GOT3 (cell line): Measurements from ENCODE around the gene PCDHGB3.
A peak's percentile ranks its signal among the peaks of the same experiment; 100 is the strongest.
"Not testable (repeated sequence)": the region's sequence is repeated elsewhere in the genome, so short reads cannot be mapped to it uniquely, and the experiment has no call there.

Experiments used
- DNase-seq: peaks from one replicate; lab custom pipeline; 2025; ENCODE audit warnings: mixed read lengths; lab: John Stamatoyannopoulos, UW

The PCDHGB3 gene

DNA sequence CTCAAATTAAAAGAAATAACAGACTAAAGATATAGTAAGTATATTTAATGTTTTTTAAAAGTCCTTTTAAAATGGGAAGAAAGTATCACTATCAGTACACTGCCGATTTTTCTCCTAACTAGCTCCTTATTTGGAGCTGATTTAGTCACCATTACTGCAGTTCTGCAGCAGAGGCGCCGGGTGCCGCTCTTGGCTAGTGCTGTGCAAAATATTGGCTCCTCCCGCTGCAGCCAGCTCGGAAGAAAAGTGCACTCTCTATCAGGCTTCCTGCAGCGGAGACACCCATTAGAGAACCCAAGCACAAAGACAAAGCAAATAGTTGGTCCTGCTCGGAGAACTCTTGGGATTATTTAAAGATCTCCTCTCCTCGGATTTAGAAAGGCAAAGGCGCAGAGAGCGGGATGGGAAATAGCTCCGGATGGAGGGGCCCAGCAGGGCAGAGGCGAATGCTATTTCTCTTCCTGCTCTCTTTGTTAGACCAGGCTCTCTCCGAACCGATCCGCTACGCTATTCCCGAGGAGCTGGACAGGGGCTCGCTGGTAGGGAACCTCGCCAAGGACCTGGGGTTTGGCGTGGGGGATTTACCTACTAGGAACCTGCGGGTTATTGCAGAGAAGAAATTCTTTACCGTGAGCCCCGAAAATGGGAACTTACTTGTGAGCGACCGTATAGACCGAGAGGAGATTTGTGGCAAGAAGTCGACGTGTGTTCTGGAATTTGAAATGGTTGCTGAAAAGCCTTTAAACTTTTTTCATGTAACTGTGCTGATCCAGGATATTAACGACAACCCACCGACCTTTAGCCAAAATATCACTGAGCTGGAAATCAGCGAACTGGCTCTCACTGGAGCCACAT is at the start of gene PCDHGB3:
Gene PCDHGB3 (plus strand): TSS at position 249 of the 855 bp plus-strand sequence. CDS start 153 bp downstream, at position 402.
- no peak for DNase-seq

DNA sequence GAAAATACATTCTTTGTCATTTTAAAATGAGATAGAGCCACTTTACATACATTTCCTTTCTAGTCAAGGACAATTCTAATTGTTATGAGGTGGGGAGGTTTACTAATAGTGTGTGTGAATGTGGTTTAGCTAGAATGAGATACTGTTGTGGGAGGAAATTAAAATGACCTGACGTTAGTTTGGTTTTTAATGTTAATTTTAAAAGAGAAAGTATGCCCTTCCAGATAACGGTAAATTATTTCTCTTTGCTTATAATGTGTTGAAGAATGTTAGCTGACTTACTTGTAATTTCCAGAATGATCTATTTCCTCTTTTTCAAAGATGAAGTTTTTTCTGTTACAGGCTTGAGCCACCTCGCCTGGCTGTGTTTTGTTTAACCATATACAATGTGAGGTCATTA is 47.8 kb upstream of the PCDHGB3 start:
- DNase-seq, result no peak

DNA sequence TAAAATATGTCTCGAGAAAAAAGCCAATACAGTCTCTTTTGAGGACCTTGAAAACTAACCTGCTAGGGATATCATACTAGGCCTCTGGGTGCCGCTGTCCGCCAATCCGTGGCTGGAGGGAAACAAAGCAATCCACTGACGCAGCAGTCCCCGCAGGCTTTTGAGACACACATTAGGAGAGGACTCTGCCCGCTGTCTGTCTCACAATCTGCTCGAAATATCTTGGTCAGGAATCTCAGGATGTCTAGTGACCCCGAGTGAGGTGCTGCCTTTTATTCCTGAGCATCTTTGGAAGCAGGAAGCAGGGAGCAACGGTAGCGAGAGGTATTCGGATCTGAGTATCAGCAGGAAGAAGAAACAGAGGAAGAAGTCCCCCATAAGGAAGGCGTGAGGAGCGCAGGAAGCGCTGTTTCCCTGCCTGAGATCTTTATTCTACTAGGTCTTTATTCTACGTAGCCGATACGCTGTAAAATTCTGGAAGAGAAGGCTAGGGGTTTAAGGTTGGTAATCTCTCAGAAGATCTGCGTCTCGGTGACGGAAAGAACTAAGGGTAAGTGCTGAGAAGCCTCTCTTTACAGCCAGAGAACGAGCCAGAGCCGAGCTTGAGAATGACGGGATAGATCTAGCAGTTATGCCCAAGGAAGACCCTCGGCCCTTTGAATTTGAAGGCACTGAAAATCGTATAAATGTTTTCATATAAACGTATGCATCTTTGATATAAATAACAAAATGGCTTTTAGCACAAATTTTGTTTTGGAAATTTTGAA is 43.8 kb upstream of the PCDHGB3 start:
- DNase-seq, result peak; percentile 53

DNA sequence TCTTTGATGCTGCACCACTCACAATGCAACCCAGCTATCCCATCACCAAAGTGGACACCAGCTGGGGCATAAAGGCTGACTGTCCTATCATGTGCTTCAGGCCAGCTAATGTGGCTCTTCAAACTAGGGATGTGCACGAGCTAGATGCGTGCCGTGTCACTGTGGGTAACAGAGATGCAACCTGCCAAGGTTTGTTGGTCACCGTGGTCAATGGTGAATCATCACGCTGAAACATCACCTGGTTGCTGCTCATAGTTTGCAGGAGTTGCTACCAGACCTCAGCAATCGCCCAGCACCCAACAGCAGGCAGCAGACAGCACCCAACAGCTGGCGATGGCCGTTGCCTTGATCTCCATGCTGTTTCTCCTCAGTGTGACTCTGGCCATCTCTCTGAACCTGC is 41.8 kb upstream of the PCDHGB3 start:
- no peak for DNase-seq

DNA sequence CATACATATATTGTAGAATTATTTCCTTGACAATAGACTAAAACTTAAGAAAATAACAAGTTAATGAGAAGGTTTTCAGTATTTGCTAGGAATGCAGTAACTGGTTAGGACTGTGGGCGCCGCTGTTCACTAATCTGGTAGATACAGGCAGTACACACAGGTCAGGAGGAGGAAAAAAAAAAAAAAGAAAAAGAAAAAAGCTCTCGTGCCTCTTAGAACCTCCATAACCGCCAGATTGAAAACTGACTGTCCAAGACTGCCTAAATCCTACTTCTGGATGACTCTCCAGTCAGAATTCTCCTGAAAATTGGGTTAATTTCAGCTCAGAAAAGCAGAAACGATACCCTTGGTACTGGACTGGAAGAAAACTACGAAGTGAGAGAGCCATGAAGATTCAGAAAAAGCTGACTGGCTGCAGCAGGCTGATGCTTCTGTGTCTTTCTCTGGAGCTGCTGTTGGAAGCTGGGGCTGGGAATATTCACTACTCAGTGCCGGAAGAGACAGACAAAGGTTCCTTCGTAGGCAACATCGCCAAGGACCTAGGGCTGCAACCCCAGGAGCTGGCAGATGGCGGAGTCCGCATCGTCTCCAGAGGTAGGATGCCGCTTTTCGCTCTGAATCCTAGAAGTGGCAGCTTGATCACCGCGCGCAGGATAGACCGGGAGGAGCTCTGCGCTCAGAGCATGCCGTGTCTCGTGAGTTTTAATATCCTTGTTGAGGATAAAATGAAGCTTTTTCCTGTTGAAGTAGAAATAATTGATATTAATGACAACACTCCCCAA is 39.6 kb upstream of the PCDHGB3 start, which contains the start of gene PCDHGA1:
Gene PCDHGA1 (plus strand): TSS at position 216 of the 782 bp plus-strand sequence.
- no peak for DNase-seq

DNA sequence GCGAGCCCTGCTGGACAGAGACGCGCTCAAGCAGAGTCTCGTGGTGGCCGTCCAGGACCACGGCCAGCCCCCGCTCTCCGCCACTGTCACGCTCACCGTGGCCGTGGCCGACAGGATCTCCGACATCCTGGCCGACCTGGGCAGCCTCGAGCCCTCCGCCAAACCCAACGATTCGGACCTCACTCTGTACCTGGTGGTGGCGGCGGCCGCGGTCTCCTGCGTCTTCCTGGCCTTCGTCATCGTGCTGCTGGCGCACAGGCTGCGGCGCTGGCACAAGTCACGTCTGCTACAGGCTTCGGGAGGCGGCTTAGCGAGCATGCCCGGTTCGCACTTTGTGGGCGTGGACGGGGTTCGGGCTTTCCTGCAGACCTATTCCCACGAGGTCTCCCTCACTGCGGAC is 37.5 kb upstream of the PCDHGB3 start:
- not testable (repeated sequence) for DNase-seq

DNA sequence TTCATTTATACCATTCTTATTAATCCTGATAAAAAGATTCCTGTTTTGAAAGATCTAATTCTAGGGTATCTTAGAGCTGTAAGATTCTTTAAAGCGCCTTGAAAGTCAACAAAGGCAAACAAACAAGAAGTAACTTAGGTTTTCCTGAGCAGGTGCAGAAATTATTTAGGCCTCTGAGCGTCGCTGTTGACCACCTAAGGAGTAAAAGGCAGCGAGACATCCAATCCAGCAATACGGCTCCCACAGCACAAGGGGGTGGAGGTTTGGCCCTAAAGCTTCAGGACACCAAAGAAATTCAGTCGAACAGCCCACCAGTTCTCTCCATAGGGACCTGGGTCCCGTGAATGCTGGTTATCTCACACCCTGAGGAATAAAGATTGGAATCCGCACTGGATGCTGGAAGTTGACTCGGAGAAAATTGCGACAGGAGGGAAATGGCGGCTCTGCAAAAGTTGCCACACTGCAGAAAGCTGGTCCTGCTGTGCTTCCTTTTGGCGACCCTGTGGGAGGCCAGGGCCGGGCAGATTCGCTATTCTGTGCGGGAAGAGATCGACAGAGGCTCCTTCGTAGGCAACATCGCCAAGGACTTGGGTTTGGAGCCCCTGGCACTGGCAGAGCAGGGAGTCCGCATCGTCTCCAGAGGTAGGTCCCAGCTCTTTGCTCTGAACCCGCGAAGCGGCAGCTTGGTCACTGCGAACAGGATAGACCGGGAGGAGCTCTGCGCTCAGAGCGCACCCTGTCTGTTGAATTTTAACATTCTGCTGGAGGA is 31.3 kb upstream of the PCDHGB3 start, which contains the start of gene PCDHGA2:
Gene PCDHGA2 (plus strand): TSS at position 223 of the 769 bp plus-strand sequence.
- no peak for DNase-seq

DNA sequence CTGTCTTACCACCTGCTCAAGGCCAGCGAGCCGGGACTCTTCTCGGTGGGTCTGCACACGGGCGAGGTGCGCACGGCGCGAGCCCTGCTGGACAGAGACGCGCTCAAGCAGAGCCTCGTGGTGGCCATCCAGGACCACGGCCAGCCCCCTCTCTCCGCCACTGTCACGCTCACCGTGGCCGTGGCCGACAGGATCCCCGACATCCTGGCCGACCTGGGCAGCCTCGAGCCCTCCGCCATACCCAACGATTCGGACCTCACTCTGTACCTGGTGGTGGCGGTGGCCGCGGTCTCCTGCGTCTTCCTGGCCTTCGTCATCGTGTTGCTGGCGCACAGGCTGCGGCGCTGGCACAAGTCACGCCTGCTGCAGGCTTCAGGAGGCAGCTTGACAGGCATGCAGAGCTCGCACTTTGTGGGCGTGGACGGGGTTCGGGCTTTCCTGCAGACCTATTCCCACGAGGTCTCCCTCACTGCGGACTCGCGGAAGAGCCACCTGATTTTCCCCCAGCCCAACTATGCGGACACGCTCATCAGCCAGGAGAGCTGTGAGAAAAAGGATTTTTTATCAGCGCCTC is 29.2 kb upstream of the PCDHGB3 start:
- not testable (repeated sequence) for DNase-seq

DNA sequence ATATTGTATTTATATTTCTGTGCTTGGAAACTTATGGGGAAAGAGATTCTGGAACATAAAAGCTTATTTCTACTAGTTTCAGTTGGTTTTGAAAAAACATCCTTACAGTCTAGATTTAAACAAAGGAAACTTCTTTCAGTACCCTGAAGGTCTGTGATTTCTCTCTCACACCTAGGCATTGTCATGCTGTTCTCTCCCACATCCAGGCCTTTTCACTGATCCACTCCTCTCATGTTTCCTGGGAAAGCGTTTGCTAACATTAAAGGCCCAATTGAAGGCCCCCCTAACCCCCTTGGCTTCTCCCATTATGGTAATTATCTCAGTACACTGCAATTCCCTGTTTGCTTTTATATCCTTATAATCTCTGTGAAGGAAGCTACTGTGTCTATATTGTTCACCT is 27.3 kb upstream of the PCDHGB3 start:
- DNase-seq, result no peak

DNA sequence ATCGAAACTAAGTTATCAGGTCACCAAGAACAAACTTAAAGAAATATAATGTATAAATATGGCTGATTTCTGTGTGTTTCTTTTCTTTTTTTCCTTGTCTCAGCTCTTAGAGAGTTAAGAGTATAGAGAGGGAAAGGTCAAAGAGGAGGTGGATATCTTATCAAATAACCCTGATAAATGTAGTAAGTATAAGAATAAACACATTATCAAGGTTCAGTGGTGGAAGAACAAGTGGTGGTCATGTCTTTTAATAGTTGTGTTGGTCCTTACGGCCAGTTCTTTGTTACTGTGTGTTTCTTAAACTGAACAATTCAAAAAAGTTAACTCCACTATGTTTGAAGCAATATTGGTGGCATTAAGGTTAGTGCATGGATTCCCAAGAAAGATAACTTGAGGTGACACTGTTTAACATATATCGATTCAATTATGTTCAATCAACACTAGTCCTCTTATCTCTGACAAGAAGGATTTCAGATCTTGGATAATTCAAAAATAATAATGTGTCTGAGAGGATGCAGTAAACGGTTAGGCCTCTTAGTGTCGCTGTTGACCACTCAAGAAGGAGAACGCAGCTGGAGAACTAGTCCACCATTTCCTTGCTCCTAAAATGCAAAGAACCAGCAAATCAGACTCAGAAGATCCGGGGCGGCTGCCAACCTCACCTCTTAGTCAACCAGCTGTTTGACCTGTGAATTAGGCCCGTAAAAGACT is 26.6 kb upstream of the PCDHGB3 start, which contains the start of gene PCDHGA3:
Gene PCDHGA3 (plus strand): TSS at position 588 of the 711 bp plus-strand sequence. CDS start 205 bp downstream, outside the sequence.
- DNase-seq, result no peak

DNA sequence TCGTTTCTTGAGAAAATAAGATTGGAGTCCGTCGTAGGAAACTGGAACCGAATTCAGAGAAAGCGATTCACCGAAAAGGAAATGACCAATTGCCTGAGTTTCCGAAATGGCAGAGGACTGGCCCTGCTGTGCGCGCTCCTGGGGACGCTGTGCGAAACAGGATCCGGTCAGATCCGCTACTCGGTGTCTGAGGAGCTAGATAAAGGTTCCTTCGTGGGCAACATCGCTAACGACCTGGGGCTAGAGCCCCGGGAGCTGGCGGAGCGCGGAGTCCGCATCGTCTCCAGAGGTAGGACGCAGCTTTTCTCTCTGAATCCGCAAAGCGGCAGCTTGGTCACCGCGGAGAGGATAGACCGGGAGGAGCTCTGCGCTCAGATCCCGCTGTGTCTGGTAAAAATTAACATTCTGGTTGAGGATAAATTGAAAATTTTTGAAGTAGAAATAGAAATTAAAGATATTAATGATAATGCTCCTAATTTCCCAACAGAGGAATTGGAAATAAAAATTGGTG is 26.0 kb upstream of the PCDHGB3 start:
- no peak for DNase-seq

DNA sequence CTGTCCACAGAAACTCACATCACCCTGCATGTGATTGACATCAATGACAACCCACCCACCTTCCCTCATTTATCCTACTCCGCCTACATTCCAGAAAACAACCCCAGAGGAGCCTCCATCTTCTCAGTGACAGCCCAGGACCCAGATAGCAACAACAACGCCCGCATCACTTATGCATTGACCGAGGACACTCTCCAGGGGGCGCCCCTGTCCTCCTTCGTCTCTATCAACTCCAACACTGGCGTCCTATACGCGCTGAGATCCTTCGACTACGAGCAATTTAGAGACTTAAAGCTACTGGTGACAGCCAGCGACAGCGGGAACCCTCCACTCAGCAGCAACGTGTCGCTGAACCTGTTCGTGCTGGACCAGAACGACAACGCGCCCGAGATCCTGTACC is 24.7 kb upstream of the PCDHGB3 start:
- no peak for DNase-seq

DNA sequence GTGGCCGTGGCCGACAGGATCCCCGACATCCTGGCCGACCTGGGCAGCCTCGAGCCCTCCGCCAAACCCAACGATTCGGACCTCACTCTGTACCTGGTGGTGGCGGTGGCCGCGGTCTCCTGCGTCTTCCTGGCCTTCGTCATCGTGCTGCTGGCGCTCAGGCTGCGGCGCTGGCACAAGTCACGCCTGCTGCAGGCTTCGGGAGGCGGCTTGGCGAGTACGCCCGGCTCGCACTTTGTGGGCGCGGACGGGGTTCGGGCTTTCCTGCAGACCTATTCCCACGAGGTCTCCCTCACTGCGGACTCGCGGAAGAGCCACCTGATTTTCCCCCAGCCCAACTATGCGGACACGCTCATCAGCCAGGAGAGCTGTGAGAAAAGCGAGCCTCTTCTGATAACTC is 24.0 kb upstream of the PCDHGB3 start:
- DNase-seq, result not testable (repeated sequence)

DNA sequence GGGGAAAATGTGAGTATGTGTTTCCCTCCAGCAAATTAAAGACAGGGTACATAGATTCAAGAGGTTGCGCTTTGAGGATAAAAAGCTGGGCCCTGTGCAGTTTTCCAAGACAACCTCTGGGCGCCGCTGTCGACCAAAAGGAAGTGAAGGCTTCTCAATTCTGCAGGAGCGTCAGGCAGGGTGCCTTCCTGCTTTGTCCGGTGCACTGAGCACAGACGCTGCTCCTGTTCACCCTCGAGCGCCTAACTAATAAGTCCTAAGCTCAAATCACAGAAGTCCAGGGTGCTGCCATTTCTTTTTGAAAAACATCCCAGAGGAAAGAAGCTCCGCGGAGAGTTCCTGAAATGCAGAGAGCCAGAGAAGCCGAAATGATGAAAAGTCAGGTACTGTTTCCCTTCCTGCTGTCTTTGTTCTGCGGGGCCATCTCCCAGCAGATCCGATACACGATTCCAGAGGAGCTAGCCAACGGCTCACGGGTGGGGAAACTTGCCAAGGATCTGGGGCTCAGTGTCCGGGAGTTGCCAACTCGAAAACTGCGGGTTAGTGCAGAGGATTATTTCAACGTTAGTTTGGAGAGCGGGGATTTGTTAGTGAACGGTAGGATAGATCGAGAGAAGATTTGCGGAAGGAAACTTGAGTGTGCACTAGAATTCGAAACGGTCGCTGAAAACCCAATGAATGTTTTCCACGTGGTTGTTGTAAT is 20.0 kb upstream of the PCDHGB3 start, which contains the start of gene PCDHGB1:
Gene PCDHGB1 (plus strand): TSS at position 183 of the 703 bp plus-strand sequence. CDS start 162 bp downstream, at position 345.
- DNase-seq, result no peak

DNA sequence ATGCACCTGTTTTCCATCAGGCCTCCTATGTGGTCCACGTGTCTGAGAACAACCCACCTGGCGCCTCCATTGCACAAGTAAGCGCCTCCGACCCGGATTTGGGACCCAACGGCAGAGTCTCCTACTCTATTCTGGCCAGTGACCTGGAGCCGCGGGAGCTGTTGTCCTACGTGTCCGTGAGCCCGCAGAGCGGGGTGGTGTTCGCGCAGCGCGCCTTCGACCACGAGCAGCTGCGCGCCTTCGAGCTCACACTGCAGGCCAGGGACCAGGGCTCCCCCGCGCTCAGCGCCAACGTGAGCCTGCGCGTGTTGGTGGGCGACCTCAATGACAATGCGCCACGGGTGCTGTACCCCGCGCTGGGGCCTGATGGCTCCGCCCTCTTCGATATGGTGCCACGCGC is 18.5 kb upstream of the PCDHGB3 start:
- DNase-seq, result no peak

DNA sequence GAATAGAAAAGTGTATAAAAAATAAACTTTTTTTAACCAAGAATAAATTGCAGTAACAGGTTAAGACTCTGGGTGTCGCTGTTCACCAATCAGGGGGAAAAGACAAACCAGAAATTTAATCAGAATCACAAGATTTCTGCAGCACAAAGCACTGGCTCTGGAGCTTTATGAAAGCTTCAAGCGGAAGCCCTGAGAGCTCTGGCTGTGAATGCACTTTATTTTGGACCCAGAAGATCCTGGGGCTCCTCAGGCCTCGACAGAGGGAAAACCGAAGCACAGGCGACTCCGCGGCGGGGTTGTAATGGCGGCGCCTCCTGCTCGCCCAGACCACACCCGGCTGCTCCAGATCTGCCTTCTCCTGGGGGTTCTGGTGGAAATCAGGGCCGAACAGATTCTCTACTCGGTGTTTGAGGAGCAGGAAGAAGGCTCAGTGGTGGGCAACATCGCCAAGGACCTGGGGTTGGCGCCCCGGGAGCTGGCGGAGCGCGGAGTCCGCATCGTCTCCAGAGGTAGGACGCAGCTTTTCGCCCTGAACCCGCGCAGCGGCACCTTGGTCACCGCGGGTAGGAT is 15.1 kb upstream of the PCDHGB3 start, which contains the start of gene PCDHGA4:
Gene PCDHGA4 (plus strand): TSS at position 122 of the 570 bp plus-strand sequence. CDS start 87 bp downstream, at position 209.
- no peak for DNase-seq

DNA sequence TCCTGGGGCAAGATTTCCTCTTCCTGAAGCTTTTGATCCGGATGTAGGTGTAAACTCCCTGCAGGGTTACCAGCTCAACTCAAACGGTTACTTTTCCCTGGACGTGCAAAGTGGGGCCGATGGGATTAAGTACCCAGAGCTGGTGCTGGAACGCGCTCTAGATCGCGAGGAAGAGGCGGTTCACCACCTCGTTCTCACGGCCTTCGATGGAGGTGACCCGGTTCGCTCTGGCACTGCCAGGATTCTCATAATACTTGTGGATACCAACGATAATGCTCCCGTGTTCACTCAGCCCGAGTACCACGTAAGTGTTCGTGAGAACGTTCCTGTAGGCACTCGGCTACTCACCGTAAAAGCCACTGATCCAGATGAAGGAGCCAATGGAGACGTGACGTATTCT is 14.4 kb upstream of the PCDHGB3 start:
- DNase-seq, result no peak

DNA sequence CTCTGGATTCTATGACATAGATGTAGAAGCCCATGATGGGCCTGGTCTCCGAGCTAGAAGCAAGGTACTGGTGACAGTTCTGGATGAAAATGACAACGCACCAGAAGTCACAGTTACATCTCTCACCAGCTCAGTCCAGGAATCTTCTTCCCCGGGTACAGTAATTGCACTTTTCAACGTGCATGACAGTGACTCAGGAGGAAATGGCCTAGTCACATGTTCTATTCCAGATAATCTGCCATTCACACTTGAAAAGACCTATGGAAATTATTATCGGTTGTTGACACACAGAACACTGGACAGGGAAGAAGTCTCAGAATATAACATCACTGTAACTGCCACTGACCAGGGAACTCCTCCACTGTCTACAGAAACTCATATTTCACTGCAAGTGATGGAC is 13.9 kb upstream of the PCDHGB3 start:
- no peak for DNase-seq

DNA sequence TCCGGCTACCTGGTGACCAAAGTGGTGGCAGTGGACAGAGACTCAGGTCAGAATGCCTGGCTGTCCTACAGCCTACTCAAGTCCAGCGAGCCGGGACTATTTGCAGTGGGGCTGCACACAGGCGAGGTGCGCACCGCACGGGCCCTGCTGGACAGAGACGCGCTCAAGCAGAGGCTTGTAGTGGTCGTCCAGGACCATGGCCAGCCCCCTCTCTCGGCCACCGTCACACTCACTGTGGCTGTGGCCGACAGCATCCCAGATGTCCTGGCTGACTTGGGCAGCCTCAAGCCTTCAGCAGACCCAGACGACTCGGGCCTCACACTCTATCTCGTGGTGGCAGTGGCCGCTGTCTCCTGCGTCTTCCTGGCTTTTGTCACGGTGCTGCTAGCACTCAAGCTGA is 13.1 kb upstream of the PCDHGB3 start:
- no peak for DNase-seq
